Measurements from ENCODE around the gene TRPM2.
"Not testable (repeated sequence)": the region's sequence is repeated elsewhere in the genome, so short reads cannot be mapped to it uniquely, and the experiment has no call there.

TRPM2 gene

GRCh38 chr21:44391345-44392091 lies 38.1 kb downstream of the TRPM2 start:
- no peak overlapping the region for H3K27ac Mint-ChIP-seq
- no peaks in the 10 kb centered on the region for H3K27me3 Mint-ChIP-seq
- H3K4me1 Mint-ChIP-seq = peaks cover 2% of the 10 kb centered on the region
- ATAC-seq (ENCODE audit: low read depth) (peak; percentile 69), DNase-seq (ENCODE audit: low spot score in 2 of 2) (no peak)
- no peak overlapping the region for H3K4me3 Mint-ChIP-seq
- H3K9me3 Mint-ChIP-seq = no peaks in the 10 kb centered on the region
- H3K36me3 Mint-ChIP-seq = peaks cover 4% of the 10 kb centered on the region

- no peaks in the 10 kb centered on the region for H3K9me3 Mint-ChIP-seq
- peaks cover 2% of the 10 kb centered on the region for H3K4me1 Mint-ChIP-seq
- no peaks in the 10 kb centered on the region for H3K27me3 Mint-ChIP-seq
- ATAC-seq (ENCODE audit: low read depth) = no peak
- H3K4me3 Mint-ChIP-seq = no peak overlapping the region
- H3K36me3 Mint-ChIP-seq = peaks cover 4% of the 10 kb centered on the region
- DNase-seq (ENCODE audit: low spot score in 2 of 2) = no peak
- no peak overlapping the region for H3K27ac Mint-ChIP-seq
Observed at GRCh38 chr21:44392185-44392584, 38.8 kb downstream of the TRPM2 start.

DNA sequence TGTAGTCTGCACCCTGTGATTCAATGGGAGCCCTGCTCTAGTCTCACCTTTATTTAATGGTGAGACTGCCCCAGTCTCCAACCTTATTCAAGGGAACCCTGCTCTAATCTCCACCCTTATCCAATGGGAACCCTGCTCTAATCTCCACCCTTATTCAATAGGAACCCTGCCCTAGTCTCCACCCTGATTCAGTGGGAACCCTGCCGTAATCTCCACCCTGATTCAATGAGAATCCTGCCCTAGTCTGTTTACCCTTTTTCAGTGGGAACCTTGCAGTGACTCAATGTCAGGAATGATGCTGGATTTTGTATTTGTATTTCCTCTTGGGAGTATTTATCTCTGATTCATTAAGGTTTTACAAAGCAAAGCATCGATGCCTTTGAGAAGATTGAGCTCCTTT lies 39.5 kb downstream of the TRPM2 start:
- peaks cover 2% of the 10 kb centered on the region for H3K4me1 Mint-ChIP-seq
- no peak overlapping the region for H3K27ac Mint-ChIP-seq
- ATAC-seq (ENCODE audit: low read depth) (no peak), DNase-seq (ENCODE audit: low spot score in 2 of 2) (no peak)
- no peaks in the 10 kb centered on the region for H3K27me3 Mint-ChIP-seq
- H3K9me3 Mint-ChIP-seq = no peaks in the 10 kb centered on the region
- peaks cover 4% of the 10 kb centered on the region for H3K36me3 Mint-ChIP-seq
- no peak overlapping the region for H3K4me3 Mint-ChIP-seq

DNA sequence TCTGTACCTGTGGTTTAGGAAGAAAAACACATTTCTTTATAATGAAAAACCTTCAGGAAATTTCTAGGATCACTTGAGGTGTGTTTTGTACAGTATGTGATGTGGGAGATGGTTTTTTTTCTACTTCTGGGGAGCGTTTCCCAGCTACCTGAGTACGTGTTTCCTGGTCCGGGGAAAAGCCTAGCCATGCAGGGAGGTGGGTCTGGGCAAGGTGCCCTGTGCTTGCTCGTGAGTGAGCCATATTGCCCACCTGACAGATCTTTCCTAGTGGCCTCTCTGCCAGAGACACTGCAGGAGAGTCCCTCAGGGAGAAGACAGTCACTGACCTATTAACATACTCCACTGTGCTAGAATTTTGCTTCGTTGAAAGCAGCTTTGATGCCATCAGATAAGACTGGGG lies 41.3 kb downstream of the TRPM2 start:
- H3K27ac Mint-ChIP-seq = no peak overlapping the region

DNA sequence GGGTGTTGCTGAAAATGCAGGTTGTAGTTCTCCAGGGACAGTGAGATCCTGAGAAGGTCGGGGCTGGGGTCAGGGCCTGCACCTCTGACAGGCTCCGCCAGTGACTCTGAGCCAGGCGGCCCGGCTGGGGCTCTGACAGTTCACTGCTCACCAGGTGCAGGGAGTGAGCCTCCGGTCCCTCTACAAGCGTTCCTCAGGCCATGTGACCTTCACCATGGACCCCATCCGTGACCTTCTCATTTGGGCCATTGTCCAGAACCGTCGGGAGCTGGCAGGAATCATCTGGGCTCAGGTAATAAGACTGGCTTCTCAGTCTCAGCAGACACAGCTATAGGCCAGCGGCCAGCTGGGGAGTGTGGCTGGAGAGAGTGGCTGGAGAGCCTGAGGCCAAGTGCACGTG lies 41.8 kb downstream of the TRPM2 start:
- ATAC-seq (ENCODE audit: low read depth) (no peak), DNase-seq (ENCODE audit: low spot score in 2 of 2) (no peak)
- H3K9me3 Mint-ChIP-seq = no peaks in the 10 kb centered on the region
- peaks cover 2% of the 10 kb centered on the region for H3K36me3 Mint-ChIP-seq
- H3K4me1 Mint-ChIP-seq = peaks cover 2% of the 10 kb centered on the region
- no peak overlapping the region for H3K4me3 Mint-ChIP-seq
- H3K27me3 Mint-ChIP-seq = no peaks in the 10 kb centered on the region
- no peak overlapping the region for H3K27ac Mint-ChIP-seq

More for the DNA sequence above, 41.3 kb downstream of the TRPM2 start:
- DNase-seq (ENCODE audit: low spot score in 2 of 2) (no peak), ATAC-seq (ENCODE audit: low read depth) (no peak)
- H3K4me1 Mint-ChIP-seq = peaks cover 2% of the 10 kb centered on the region
- H3K4me3 Mint-ChIP-seq = no peak overlapping the region
- H3K36me3 Mint-ChIP-seq = peaks cover 2% of the 10 kb centered on the region
- H3K27me3 Mint-ChIP-seq = no peaks in the 10 kb centered on the region
- no peaks in the 10 kb centered on the region for H3K9me3 Mint-ChIP-seq

DNA sequence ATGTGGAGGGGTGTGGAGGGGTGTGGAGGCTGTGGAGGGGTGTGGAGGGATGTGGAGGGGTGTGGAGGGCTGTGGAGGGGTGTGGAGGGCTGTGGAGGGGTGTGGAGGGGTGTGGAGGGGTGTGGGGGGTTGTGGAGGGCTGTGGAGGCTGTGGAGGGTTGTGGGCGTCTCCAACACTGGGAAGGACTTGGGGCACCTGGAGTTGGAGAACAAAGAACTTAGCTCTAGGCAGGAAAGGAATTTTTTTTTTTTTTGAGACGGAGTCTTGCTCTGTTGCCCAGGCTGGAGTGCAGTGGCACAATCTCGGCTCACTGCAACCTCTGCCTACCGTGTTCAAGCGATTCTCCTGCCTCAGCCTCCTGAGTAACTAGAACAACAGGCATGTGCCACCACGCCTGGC lies 43.4 kb downstream of the TRPM2 start:
- not testable (repeated sequence) for H3K4me3 Mint-ChIP-seq; H3K36me3 Mint-ChIP-seq; H3K27me3 Mint-ChIP-seq; DNase-seq (ENCODE audit: low spot score in 2 of 2); H3K27ac Mint-ChIP-seq; H3K4me1 Mint-ChIP-seq; ATAC-seq (ENCODE audit: low read depth); H3K9me3 Mint-ChIP-seq

- DNase-seq (ENCODE audit: low spot score in 2 of 2) = no peak
- H3K27me3 Mint-ChIP-seq = no peaks in the 10 kb centered on the region
- H3K36me3 Mint-ChIP-seq = peaks cover 2% of the 10 kb centered on the region
- H3K9me3 Mint-ChIP-seq = no peaks in the 10 kb centered on the region
- no peak overlapping the region for H3K27ac Mint-ChIP-seq
- ATAC-seq (ENCODE audit: low read depth) = no peak
- no peak overlapping the region for H3K4me3 Mint-ChIP-seq
- H3K4me1 Mint-ChIP-seq = no peaks in the 10 kb centered on the region
Observed at GRCh38 chr21:44397431-44398031, 44.1 kb downstream of the TRPM2 start.

DNA sequence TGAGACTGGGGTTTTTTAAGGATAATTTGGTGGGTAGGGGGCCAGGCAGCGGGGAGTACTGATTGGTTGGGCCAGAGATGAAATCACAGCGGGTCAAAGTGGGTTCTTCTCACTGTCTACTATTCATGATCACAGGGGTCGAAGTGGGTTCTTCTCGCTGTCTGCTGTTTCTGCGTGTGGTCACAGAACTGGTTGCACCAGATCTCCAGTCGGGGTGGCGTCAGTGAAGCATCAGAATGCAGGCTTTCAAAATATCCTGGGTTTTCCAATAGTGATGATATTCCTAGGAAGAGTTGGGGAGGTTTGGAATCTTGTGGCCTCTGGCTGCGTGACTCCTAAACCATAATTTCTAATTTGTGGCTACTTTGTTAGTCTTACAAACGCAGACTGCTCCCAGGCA lies 45.1 kb downstream of the TRPM2 start:
- ATAC-seq (ENCODE audit: low read depth) = no peak
- DNase-seq (ENCODE audit: low spot score in 2 of 2) = no peak
- no peaks in the 10 kb centered on the region for H3K9me3 Mint-ChIP-seq
- H3K4me1 Mint-ChIP-seq = no peaks in the 10 kb centered on the region
- H3K27me3 Mint-ChIP-seq = no peaks in the 10 kb centered on the region
- H3K27ac Mint-ChIP-seq = no peak overlapping the region
- H3K4me3 Mint-ChIP-seq = no peak overlapping the region
- no peaks in the 10 kb centered on the region for H3K36me3 Mint-ChIP-seq

DNA sequence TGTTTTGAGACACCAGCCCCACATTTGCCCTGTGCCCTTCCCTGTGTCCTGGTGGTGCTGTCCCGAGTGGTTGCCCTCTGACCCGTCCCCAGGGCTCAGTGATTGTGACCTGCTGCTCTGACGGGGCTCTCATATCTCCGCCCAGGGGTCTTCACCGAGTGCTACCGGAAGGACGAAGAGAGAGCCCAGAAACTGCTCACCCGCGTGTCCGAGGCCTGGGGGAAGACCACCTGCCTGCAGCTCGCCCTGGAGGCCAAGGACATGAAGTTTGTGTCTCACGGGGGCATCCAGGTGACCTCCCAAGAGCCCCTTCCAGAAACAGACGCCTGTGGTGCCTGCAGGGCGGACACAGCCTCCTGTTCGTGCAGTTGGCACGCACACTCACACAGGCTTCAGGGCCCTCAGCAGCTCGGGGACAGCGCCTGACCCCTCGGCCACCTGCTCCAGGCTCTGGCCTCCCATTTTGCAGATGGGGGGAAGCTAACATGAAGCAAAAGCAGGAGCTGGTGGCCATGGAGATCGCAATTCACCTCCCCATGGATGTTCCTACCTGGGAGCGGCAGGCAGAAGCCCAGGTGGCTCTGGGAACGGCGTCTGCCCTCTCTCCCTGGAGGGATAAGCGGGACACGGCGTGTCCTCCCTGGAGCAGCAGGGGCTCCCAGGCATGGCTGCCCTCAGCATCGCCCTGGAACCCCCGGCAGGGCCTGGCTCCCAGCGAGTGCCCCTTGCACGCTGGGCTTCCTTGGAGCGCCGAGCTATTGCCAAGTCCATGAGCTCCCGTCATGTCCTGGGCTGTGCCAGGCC lies 45.9 kb downstream of the TRPM2 start:
- Mint-ChIP-seq H3K4me1 (no peaks in the 10 kb centered on the region), H3K27me3 (no peaks in the 10 kb centered on the region), H3K27ac (no peak overlapping the region), H3K36me3 (no peaks in the 10 kb centered on the region), H3K9me3 (peaks cover 1% of the 10 kb centered on the region), H3K4me3 (no peak overlapping the region)
- no peak for DNase-seq (ENCODE audit: low spot score in 2 of 2)
- no peak for ATAC-seq (ENCODE audit: low read depth)

- Mint-ChIP-seq H3K4me1 (no peaks in the 10 kb centered on the region), H3K27me3 (no peaks in the 10 kb centered on the region), H3K9me3 (peaks cover 1% of the 10 kb centered on the region), H3K4me3 (no peak overlapping the region), H3K27ac (no peak overlapping the region), H3K36me3 (no peaks in the 10 kb centered on the region)
- no peak for DNase-seq (ENCODE audit: low spot score in 2 of 2)
- no peak for ATAC-seq (ENCODE audit: low read depth)
Observed at GRCh38 chr21:44399955-44400790, 46.8 kb downstream of the TRPM2 start.

- H3K4me1 Mint-ChIP-seq = no peaks in the 10 kb centered on the region
- no peak overlapping the region for H3K4me3 Mint-ChIP-seq
- DNase-seq (ENCODE audit: low spot score in 2 of 2) = no peak
- no peaks in the 10 kb centered on the region for H3K27me3 Mint-ChIP-seq
- H3K9me3 Mint-ChIP-seq = peaks cover 1% of the 10 kb centered on the region
- no peak overlapping the region for H3K27ac Mint-ChIP-seq
- H3K36me3 Mint-ChIP-seq = no peaks in the 10 kb centered on the region
- ATAC-seq (ENCODE audit: low read depth) = no peak
Observed at GRCh38 chr21:44400791-44401385, 47.5 kb downstream of the TRPM2 start.

GRCh38 chr21:44401386-44402160 lies 48.2 kb downstream of the TRPM2 start:
- no peak for ATAC-seq (ENCODE audit: low read depth)
- DNase-seq (ENCODE audit: low spot score in 2 of 2) = no peak
- Mint-ChIP-seq H3K4me3 (no peak overlapping the region), H3K9me3 (peaks cover 1% of the 10 kb centered on the region), H3K36me3 (no peaks in the 10 kb centered on the region), H3K27ac (no peak overlapping the region), H3K4me1 (no peaks in the 10 kb centered on the region), H3K27me3 (no peaks in the 10 kb centered on the region)
